ENCODE measurements around the gene EHD3. TPM values are rescaled to one million over a fixed set of nuclear protein-coding genes. Genes with fewer than 3 reads are reported as not detected.

Gene EHD3
- total RNA-seq (2014; rRNA removed; shearing (Covaris generic); ENCODE audit: low replicate concordance) = 152 and 200 TPM in 2 replicates

DNA sequence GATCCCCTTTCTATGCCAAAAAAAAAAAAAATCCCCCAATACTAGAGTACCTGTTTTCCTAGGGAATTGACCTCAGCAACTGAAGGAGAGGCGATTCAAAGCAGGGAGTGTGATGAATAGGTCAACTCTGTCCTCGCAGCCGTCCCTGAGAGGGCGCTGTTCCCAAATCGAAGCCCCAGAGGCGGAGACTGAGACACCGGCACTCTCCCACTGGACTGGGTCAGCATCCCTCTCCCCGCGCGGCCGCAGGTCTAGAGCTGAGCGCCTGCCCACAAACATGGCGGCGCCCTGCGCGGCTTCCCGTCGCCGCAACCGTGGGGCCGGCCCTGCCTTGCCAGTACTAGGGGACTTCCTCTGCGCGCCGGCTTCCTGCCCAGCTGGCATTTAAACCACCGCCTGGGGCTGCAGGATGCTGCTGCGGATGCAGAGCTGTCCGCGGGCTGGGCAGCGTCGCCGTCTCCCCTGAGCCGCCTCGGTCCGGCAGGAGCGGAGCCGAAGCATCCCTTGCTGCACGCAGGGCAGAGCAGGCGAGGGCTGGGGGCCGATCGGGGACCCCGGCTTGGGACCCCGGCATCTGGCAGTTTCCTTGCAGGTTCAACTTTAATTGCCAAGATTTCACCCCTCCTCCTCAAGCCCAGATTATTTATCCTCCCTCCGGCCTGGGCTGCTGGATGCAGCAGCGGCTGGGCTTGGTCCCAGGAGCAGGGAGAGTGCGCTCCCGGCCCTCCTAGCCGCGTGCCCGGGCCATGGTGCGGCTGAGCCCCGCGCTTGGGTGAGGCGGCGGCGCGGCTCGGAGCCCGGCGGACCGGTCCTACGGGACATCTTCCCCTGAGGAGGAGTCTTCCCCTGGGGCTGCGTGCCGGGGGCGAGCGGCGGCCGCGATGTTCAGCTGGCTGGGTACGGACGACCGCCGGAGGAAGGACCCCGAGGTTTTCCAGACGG is at the start of gene EHD3:
Gene EHD3, plus strand, starts transcription at position 412 of the 942 bp plus-strand sequence. Its CDS starts 470 bp downstream, at position 882.
- DNase-seq = peak; percentile 98
- Histone ChIP-seq H3K36me3 (ENCODE audit: insufficient read depth, low read length) (peaks cover 41% of the 10 kb centered on the region), H3K27me3 (ENCODE audit: low read length) (no peaks in the 10 kb centered on the region), H3K4me2 (ENCODE audit: low read depth, low read length, poor library complexity, severe bottlenecking) (peak within 1 kb of the TSS; percentile 94), H3K9ac (ENCODE audit: low read length) (peak within 1 kb of the TSS; percentile 91), H2AFZ (ENCODE audit: low read length) (no peak within 1 kb of the TSS), H3K27ac (ENCODE audit: low read length) (peak within 1 kb of the TSS; percentile 96), H3K9me2 (replicated peaks; ENCODE audit: insufficient read depth, low read length) (no peaks in the 10 kb centered on the region), H3K4me1 (ENCODE audit: low read length) (peaks cover 46% of the 10 kb centered on the region), H3K4me3 (ENCODE audit: low read length) (peak within 1 kb of the TSS; percentile 81), H4K20me1 (ENCODE audit: insufficient read depth, low read depth, low read length) (peaks cover 31% of the 10 kb centered on the region), H3K9me3 (ENCODE audit: low read length) (no peaks in the 10 kb centered on the region), H3K79me2 (ENCODE audit: low read length) (peaks cover 52% of the 10 kb centered on the region)

DNA sequence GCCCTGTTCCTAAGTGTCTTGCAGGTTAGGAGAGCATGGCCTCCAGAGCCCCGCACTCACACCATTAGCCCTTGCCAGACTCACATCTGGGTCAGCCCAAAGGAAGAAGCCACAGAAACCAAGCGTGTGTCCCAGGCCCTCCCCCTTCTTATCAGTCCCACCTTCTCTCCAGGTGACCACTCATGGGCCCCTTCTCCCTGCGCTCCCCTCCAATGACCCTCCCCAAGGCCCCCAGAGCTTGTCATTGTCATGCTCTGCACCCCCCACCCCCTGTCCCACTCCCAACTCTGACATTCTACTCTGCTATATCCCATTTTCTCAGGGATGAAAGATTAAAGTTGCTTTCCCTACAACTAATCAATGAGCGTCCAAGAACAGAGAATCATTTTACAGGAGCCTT is 46.8 kb upstream of the EHD3 start:
- no peak for DNase-seq
- Histone ChIP-seq H3K36me3 (ENCODE audit: insufficient read depth, low read length) (no peaks in the 10 kb centered on the region), H3K79me2 (ENCODE audit: low read length) (no peaks in the 10 kb centered on the region), H3K9ac (ENCODE audit: low read length) (no peak overlapping the region), H3K9me3 (ENCODE audit: low read length) (no peaks in the 10 kb centered on the region), H3K9me2 (replicated peaks; ENCODE audit: insufficient read depth, low read length) (no peaks in the 10 kb centered on the region), H3K27me3 (ENCODE audit: low read length) (no peaks in the 10 kb centered on the region), H2AFZ (ENCODE audit: low read length) (no peak overlapping the region), H3K4me2 (ENCODE audit: low read depth, low read length, poor library complexity, severe bottlenecking) (no peak overlapping the region), H3K4me3 (ENCODE audit: low read length) (no peak overlapping the region), H4K20me1 (ENCODE audit: insufficient read depth, low read depth, low read length) (no peaks in the 10 kb centered on the region), H3K27ac (ENCODE audit: low read length) (no peak overlapping the region), H3K4me1 (ENCODE audit: low read length) (no peaks in the 10 kb centered on the region)

- no peak overlapping the region for H3K4me2 ChIP-seq (ENCODE audit: low read depth, low read length, poor library complexity, severe bottlenecking)
- H3K36me3 ChIP-seq (ENCODE audit: insufficient read depth, low read length) = no peaks in the 10 kb centered on the region
- H2AFZ ChIP-seq (ENCODE audit: low read length) = no peak overlapping the region
- no peaks in the 10 kb centered on the region for H3K79me2 ChIP-seq (ENCODE audit: low read length)
- H4K20me1 ChIP-seq (ENCODE audit: insufficient read depth, low read depth, low read length) = no peaks in the 10 kb centered on the region
- H3K9me3 ChIP-seq (ENCODE audit: low read length) = no peaks in the 10 kb centered on the region
- no peaks in the 10 kb centered on the region for H3K4me1 ChIP-seq (ENCODE audit: low read length)
- no peak overlapping the region for H3K4me3 ChIP-seq (ENCODE audit: low read length)
- DNase-seq = no peak
- H3K27ac ChIP-seq (ENCODE audit: low read length) = no peak overlapping the region
- H3K9me2 ChIP-seq (replicated peaks; ENCODE audit: insufficient read depth, low read length) = no peaks in the 10 kb centered on the region
- no peaks in the 10 kb centered on the region for H3K27me3 ChIP-seq (ENCODE audit: low read length)
- no peak overlapping the region for H3K9ac ChIP-seq (ENCODE audit: low read length)
These were observed 45.8 kb upstream of the EHD3 start for GRCh38 chr2:31188131-31188530.

- no peaks in the 10 kb centered on the region for H3K9me2 ChIP-seq (replicated peaks; ENCODE audit: insufficient read depth, low read length)
- H2AFZ ChIP-seq (ENCODE audit: low read length) = no peak overlapping the region
- H3K4me3 ChIP-seq (ENCODE audit: low read length) = no peak overlapping the region
- no peaks in the 10 kb centered on the region for H3K36me3 ChIP-seq (ENCODE audit: insufficient read depth, low read length)
- no peaks in the 10 kb centered on the region for H3K27me3 ChIP-seq (ENCODE audit: low read length)
- no peaks in the 10 kb centered on the region for H3K79me2 ChIP-seq (ENCODE audit: low read length)
- peaks cover 5% of the 10 kb centered on the region for H3K4me1 ChIP-seq (ENCODE audit: low read length)
- no peak overlapping the region for H3K27ac ChIP-seq (ENCODE audit: low read length)
- no peak overlapping the region for H3K9ac ChIP-seq (ENCODE audit: low read length)
- no peaks in the 10 kb centered on the region for H3K9me3 ChIP-seq (ENCODE audit: low read length)
- H4K20me1 ChIP-seq (ENCODE audit: insufficient read depth, low read depth, low read length) = no peaks in the 10 kb centered on the region
- H3K4me2 ChIP-seq (ENCODE audit: low read depth, low read length, poor library complexity, severe bottlenecking) = no peak overlapping the region
- no peak for DNase-seq
These were observed 44.8 kb upstream of the EHD3 start for GRCh38 chr2:31189141-31189540.

- Histone ChIP-seq H3K27ac (ENCODE audit: low read length) (no peak overlapping the region), H3K4me1 (ENCODE audit: low read length) (peaks cover 11% of the 10 kb centered on the region), H3K79me2 (ENCODE audit: low read length) (no peaks in the 10 kb centered on the region), H4K20me1 (ENCODE audit: insufficient read depth, low read depth, low read length) (no peaks in the 10 kb centered on the region), H3K9ac (ENCODE audit: low read length) (no peak overlapping the region), H3K27me3 (ENCODE audit: low read length) (no peaks in the 10 kb centered on the region), H3K4me3 (ENCODE audit: low read length) (no peak overlapping the region), H3K9me2 (replicated peaks; ENCODE audit: insufficient read depth, low read length) (no peaks in the 10 kb centered on the region), H3K9me3 (ENCODE audit: low read length) (no peaks in the 10 kb centered on the region), H3K36me3 (ENCODE audit: insufficient read depth, low read length) (no peaks in the 10 kb centered on the region), H2AFZ (ENCODE audit: low read length) (no peak overlapping the region), H3K4me2 (ENCODE audit: low read depth, low read length, poor library complexity, severe bottlenecking) (no peak overlapping the region)
- no peak for DNase-seq
These were observed 43.8 kb upstream of the EHD3 start for GRCh38 chr2:31190188-31190587.

GRCh38 chr2:31191931-31192330 is 42.0 kb upstream of the EHD3 start:
- no peaks in the 10 kb centered on the region for H4K20me1 ChIP-seq (ENCODE audit: insufficient read depth, low read depth, low read length)
- H3K27me3 ChIP-seq (ENCODE audit: low read length) = no peaks in the 10 kb centered on the region
- no peak overlapping the region for H3K27ac ChIP-seq (ENCODE audit: low read length)
- H3K79me2 ChIP-seq (ENCODE audit: low read length) = no peaks in the 10 kb centered on the region
- H3K9me3 ChIP-seq (ENCODE audit: low read length) = no peaks in the 10 kb centered on the region
- no peak overlapping the region for H2AFZ ChIP-seq (ENCODE audit: low read length)
- H3K9ac ChIP-seq (ENCODE audit: low read length) = no peak overlapping the region
- no peaks in the 10 kb centered on the region for H3K9me2 ChIP-seq (replicated peaks; ENCODE audit: insufficient read depth, low read length)
- no peak overlapping the region for H3K4me3 ChIP-seq (ENCODE audit: low read length)
- H3K36me3 ChIP-seq (ENCODE audit: insufficient read depth, low read length) = no peaks in the 10 kb centered on the region
- H3K4me2 ChIP-seq (ENCODE audit: low read depth, low read length, poor library complexity, severe bottlenecking) = no peak overlapping the region
- peaks cover 11% of the 10 kb centered on the region for H3K4me1 ChIP-seq (ENCODE audit: low read length)
- no peak for DNase-seq

- Histone ChIP-seq H3K4me2 (ENCODE audit: low read depth, low read length, poor library complexity, severe bottlenecking) (no peak overlapping the region), H3K27me3 (ENCODE audit: low read length) (no peaks in the 10 kb centered on the region), H3K79me2 (ENCODE audit: low read length) (no peaks in the 10 kb centered on the region), H3K9me3 (ENCODE audit: low read length) (no peaks in the 10 kb centered on the region), H3K4me1 (ENCODE audit: low read length) (peaks cover 11% of the 10 kb centered on the region), H3K4me3 (ENCODE audit: low read length) (no peak overlapping the region), H3K9me2 (replicated peaks; ENCODE audit: insufficient read depth, low read length) (no peaks in the 10 kb centered on the region), H4K20me1 (ENCODE audit: insufficient read depth, low read depth, low read length) (no peaks in the 10 kb centered on the region), H3K9ac (ENCODE audit: low read length) (no peak overlapping the region), H2AFZ (ENCODE audit: low read length) (no peak overlapping the region), H3K27ac (ENCODE audit: low read length) (no peak overlapping the region), H3K36me3 (ENCODE audit: insufficient read depth, low read length) (no peaks in the 10 kb centered on the region)
- no peak for DNase-seq
These were observed 41.6 kb upstream of the EHD3 start for GRCh38 chr2:31192396-31192795.

DNA sequence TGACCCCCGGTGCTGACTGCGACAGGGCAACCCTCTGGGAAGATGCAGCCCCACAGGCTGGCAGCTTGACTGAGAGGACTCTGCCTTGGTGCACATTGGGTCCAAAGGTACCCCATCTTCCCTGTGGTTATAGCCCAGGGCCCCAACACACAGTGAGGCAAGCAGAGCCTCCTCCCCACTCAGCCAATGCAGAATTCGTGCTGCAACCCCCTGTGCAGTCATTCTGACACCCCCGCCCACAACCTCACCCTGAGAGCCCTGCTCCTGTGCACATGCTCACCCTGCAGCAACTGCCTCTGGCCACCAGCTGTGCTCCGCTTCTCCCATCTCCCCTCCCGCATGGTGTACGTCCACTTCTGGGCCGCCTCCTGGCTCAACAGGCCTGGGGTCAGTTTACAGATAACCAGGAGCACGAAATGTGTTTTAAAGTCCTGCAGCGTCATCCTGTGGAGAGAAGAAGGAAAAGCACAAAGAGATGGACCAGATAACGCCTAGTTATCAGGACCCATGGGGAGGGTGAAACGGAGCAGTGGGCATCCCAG is 41.0 kb upstream of the EHD3 start:
- Histone ChIP-seq H3K4me1 (ENCODE audit: low read length) (peaks cover 11% of the 10 kb centered on the region), H3K79me2 (ENCODE audit: low read length) (no peaks in the 10 kb centered on the region), H3K36me3 (ENCODE audit: insufficient read depth, low read length) (no peaks in the 10 kb centered on the region), H3K4me3 (ENCODE audit: low read length) (no peak overlapping the region), H3K9ac (ENCODE audit: low read length) (no peak overlapping the region), H2AFZ (ENCODE audit: low read length) (no peak overlapping the region), H3K27me3 (ENCODE audit: low read length) (no peaks in the 10 kb centered on the region), H3K4me2 (ENCODE audit: low read depth, low read length, poor library complexity, severe bottlenecking) (no peak overlapping the region), H3K9me2 (replicated peaks; ENCODE audit: insufficient read depth, low read length) (no peaks in the 10 kb centered on the region), H3K9me3 (ENCODE audit: low read length) (no peaks in the 10 kb centered on the region), H3K27ac (ENCODE audit: low read length) (no peak overlapping the region), H4K20me1 (ENCODE audit: insufficient read depth, low read depth, low read length) (no peaks in the 10 kb centered on the region)
- no peak for DNase-seq
